Measurements from ENCODE around the gene PACSIN3.

DNA sequence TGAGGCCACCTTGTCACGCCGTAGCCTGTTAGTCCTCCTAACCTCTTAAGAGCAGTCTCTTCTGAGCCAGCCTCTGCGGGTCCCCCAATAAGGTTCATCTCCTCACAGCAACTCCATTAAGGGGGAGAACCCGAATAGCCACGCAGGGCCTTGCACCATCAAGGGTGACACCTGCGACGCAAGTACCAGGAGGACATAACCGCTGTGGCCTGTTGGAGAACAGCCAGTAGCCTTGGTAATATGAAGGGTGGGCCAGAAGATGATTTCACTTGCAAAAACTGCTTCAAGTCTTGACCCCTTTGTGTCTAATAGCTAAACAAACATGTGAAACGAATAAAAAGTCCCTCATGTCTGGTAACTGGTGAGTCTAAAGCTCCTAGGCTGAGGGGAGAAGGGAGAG lies 24.3 kb downstream of the PACSIN3 start:
- TF ChIP-seq, protein P1, sequence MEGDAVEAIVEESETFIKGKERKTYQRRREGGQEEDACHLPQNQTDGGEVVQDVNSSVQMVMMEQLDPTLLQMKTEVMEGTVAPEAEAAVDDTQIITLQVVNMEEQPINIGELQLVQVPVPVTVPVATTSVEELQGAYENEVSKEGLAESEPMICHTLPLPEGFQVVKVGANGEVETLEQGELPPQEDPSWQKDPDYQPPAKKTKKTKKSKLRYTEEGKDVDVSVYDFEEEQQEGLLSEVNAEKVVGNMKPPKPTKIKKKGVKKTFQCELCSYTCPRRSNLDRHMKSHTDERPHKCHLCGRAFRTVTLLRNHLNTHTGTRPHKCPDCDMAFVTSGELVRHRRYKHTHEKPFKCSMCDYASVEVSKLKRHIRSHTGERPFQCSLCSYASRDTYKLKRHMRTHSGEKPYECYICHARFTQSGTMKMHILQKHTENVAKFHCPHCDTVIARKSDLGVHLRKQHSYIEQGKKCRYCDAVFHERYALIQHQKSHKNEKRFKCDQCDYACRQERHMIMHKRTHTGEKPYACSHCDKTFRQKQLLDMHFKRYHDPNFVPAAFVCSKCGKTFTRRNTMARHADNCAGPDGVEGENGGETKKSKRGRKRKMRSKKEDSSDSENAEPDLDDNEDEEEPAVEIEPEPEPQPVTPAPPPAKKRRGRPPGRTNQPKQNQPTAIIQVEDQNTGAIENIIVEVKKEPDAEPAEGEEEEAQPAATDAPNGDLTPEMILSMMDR (IDR thresholded peaks at IDR 0.05) = no peak
- no peak for TF ChIP-seq POLR2A (IDR thresholded peaks at IDR 0.05)
